ENCODE measurements around the gene CYP27C1. TPM values are rescaled to one million over a fixed set of nuclear protein-coding genes. Genes with fewer than 3 reads are reported as not detected.

The CYP27C1 gene
- total and polyA plus RNA-seq, 10 of the 15 experiments (the other 5 are each of a cell fraction or from before 2014, with no cell fraction given), result not detected

DNA sequence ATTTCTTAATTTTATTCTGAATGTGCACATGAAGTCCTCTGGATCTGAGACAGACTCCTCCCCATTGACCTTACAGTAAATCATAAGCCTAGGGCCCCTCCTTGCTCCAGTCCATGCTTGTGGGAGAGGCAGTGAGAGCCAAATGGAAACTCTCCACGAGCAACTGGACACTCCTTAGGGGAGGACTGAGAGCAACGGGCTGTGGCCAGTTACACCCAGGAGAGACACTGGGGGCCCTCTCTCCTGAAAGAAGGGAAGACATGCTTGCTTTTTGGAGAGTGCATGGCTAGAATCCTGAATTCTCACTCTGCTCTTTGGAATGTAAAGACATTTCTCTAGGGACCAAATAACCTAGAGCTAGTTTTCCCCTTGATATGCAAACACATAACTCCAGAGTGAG lies 64.2 kb downstream of the CYP27C1 start:
- FAIRE-seq (no peak), ATAC-seq (no peak), DNase-seq (ENCODE audit: low read depth, low spot score) (no peak)
- intact Hi-C loops (cut with micrococcal nuclease; ENCODE audit: unreplicated experiment) (loop anchor here (5.0 kb wide), 1 partner anchor 89 kb away; no protein-coding TSS in a partner anchor), in situ Hi-C loops (cut with MboI) (no loop called here)
- ChIA-PET RAD21 (ENCODE audit: unreplicated experiment) (interaction anchor here (1.0 kb wide), 1 partner anchor 9 kb away, joined by 3 read pairs; no protein-coding TSS in a partner anchor), POLR2A (no interaction called here), SMC1A (ENCODE audit: uncharacterized antibody, unreplicated experiment) (no interaction called here), CTCF (interaction anchor here (0.7 kb wide), 1 partner anchor 88 kb away, joined by 3 read pairs; no protein-coding TSS in a partner anchor)
- Histone ChIP-seq H3K4me1 (ENCODE audit: control insufficient read depth, insufficient read depth, low read length) (no peaks in the 10 kb centered on the region), H3K27me3 (replicated peaks in 1 of 2; ENCODE audit: control insufficient read depth in 2 of 2, insufficient read depth in 2 of 2, low read length in 1 of 2) (no peaks in the 10 kb centered on the region), H3K4me3 (no peak overlapping the region), H3K9me3 (replicated peaks; ENCODE audit: control insufficient read depth, insufficient read depth, low read length) (peaks cover 1% of the 10 kb centered on the region; the same call in 1 of the 3 replicates), H4K20me1 (ENCODE audit: control insufficient read depth, insufficient read depth) (no peaks in the 10 kb centered on the region), H3K4me2 (ENCODE audit: control insufficient read depth, insufficient read depth) (no peak overlapping the region), H3K27ac (ENCODE audit: control insufficient read depth, insufficient read depth) (no peak overlapping the region), H2AFZ (ENCODE audit: control insufficient read depth, low read depth, low read length) (no peak overlapping the region), H3K9ac (ENCODE audit: control insufficient read depth, insufficient read depth, low read length) (no peak overlapping the region), H3K79me2 (ENCODE audit: control insufficient read depth, insufficient read depth, low read length) (no peaks in the 10 kb centered on the region), H3K36me3 (ENCODE audit: control insufficient read depth in 2 of 2, insufficient read depth in 2 of 2, low read length in 1 of 2) (no peaks in the 10 kb centered on the region)
- BruUV-seq (replicated peaks), result no TSS peak
- WGBS (ENCODE audit: insufficient coverage, insufficient replicate concordance, low lambda C conversion rate, missing lambda C conversion rate), result 0% methylated on average over 2 of the region's 2 CpGs
- TF ChIP-seq HDAC2 (IDR thresholded peaks at IDR 0.05) (no peak), SIX5 (IDR thresholded peaks at IDR 0.05; ENCODE audit: low read depth, low read length, severe bottlenecking) (no peak), ZNF687 (IDR thresholded peaks at IDR 0.05) (no peak), PAX8 (IDR thresholded peaks at IDR 0.05) (no peak), PKNOX1 (IDR thresholded peaks at IDR 0.05) (no peak), RBBP5 (conservative IDR thresholded peaks at IDR 0.05) (no peak), IKZF1 (conservative IDR thresholded peaks at IDR 0.05) (no peak), TBL1XR1 (IDR thresholded peaks at IDR 0.05; ENCODE audit: low read depth, low read length) (no peak), MXI1 (IDR thresholded peaks at IDR 0.05; ENCODE audit: low read depth, low read length) (no peak), ATF7 (IDR thresholded peaks at IDR 0.05; ENCODE audit: low read depth) (no peak), POLR2AphosphoS2 (IDR thresholded peaks at IDR 0.05; ENCODE audit: low read depth, low read length) (no peak), SRF (IDR thresholded peaks at IDR 0.05; ENCODE audit: low read depth in 2 of 2, low read length in 2 of 2) (no peak), IRF5 (IDR thresholded peaks at IDR 0.05; ENCODE audit: borderline replicate concordance) (no peak)
- TF ChIP-seq, protein P1, sequence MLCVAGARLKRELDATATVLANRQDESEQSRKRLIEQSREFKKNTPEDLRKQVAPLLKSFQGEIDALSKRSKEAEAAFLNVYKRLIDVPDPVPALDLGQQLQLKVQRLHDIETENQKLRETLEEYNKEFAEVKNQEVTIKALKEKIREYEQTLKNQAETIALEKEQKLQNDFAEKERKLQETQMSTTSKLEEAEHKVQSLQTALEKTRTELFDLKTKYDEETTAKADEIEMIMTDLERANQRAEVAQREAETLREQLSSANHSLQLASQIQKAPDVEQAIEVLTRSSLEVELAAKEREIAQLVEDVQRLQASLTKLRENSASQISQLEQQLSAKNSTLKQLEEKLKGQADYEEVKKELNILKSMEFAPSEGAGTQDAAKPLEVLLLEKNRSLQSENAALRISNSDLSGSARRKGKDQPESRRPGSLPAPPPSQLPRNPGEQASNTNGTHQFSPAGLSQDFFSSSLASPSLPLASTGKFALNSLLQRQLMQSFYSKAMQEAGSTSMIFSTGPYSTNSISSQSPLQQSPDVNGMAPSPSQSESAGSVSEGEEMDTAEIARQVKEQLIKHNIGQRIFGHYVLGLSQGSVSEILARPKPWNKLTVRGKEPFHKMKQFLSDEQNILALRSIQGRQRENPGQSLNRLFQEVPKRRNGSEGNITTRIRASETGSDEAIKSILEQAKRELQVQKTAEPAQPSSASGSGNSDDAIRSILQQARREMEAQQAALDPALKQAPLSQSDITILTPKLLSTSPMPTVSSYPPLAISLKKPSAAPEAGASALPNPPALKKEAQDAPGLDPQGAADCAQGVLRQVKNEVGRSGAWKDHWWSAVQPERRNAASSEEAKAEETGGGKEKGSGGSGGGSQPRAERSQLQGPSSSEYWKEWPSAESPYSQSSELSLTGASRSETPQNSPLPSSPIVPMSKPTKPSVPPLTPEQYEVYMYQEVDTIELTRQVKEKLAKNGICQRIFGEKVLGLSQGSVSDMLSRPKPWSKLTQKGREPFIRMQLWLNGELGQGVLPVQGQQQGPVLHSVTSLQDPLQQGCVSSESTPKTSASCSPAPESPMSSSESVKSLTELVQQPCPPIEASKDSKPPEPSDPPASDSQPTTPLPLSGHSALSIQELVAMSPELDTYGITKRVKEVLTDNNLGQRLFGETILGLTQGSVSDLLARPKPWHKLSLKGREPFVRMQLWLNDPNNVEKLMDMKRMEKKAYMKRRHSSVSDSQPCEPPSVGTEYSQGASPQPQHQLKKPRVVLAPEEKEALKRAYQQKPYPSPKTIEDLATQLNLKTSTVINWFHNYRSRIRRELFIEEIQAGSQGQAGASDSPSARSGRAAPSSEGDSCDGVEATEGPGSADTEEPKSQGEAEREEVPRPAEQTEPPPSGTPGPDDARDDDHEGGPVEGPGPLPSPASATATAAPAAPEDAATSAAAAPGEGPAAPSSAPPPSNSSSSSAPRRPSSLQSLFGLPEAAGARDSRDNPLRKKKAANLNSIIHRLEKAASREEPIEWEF (IDR thresholded peaks at IDR 0.05; ENCODE audit: insufficient replicate concordance, low read depth, low read length), result no peak
